HG03432 (cell line): ENCODE data around the gene SLC29A2.

Source experiments
- ATAC-seq: cut with Tn5 transposase; IDR thresholded peaks from one replicate; pipeline ENCODE4 v1.9.1; 2021; ENCODE audit warnings: mild to moderate bottlenecking, moderate library complexity; ENCODE audit not compliant: unreplicated experiment

The SLC29A2 gene

DNA sequence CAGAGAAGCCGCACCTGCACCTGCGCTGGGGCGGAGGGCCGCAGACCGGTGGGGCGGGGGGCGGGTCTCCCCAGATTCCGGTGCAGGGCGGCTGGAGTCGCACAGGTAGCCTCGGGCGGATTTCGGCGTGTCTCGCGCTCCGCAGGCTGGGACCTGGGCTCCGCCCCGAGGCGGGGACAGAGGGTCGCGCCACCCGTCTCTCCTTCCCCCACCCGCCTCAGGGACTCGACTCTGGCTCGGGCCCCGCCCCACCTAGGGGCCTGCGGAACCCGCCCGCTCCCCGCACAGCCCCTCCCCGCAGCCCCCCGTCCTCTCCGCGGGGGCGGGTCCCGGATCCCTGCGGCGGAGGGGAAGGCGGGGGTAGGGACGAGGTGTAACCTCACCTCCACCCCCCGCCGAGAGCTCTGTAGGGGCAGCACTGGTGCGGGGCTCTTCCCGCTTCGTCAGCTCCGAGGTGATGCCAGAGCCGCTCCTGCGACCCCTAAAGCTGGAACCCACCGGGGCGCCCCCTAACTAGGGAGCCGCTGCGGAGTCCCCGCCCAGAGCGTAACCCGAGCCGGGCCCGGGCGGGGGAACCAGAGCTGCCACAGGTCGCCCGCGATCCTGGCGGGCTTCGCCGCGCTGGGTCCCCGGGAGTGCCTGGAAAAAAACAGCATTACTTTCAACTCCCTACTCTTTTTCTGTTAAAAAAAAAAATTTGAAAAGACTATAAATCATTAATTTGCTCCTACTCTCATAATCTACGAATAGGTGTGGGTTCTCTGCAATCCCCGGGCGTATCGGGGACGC is at the start of gene SLC29A2:
SLC29A2 (minus strand) TSS at position 134 of the 789 bp plus-strand sequence. CDS start 169 bp downstream, outside the sequence.
- peak; percentile 81 for ATAC-seq

DNA sequence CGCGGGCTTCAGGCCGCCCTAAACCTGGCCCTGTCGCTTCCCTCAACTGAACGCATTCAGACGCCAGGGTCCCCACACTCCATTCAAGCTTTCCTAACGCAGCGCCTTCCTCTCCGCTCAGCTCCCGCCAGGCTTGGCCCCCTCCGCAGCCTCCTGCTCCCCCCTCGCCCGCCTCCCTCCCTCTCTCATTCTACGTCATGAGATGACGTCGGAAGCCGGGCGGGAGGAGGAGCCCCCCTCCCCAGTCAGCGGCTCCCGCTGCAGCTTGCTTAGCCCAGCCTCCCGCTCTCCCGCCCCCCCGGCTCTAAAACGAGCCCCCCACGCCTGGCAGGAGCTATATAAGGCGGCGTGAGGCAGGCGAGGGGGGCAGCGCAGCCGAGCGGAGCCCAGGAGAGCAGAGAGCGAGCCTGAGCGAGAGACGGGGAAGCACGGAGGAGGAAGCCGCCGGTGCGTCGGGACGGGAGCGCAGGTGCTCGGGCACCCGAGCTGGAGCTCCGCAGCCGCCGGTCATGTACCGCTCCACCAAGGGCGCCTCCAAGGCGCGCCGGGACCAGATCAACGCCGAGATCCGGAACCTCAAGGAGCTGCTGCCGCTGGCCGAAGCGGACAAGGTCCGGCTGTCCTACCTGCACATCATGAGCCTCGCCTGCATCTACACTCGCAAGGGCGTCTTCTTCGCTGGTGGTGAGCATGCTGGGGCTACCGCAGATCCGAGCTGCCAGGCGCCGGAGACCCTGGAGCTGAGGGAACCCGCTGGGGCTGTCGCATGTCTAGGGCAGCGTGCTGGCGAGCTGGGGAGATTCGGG is 49.3 kb upstream of the SLC29A2 start, which contains the start of gene NPAS4:
NPAS4 (plus strand) TSS at position 365 of the 806 bp plus-strand sequence; CDS start at position 510, 145 bp downstream.
- no peak for ATAC-seq

DNA sequence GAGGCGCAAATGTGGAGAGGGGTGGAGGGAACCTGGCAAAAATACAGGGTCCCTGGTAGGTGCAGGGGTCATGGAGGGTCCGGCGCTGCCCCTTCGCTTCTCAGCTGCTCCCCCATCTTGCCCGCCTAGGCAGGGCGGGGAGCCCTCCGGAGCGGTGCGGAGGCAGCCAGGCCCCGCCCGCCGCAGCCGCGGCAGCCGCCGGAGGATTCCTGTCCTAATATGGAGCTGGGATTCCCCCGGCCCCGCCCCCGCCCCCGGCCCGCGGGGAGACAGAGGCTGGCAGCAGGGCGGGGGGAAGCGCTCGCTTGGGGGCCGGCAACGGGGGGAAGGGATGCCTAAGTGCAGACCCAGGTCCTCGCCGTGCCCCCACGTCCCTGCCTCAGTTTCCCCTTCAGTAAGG is 48.3 kb upstream of the SLC29A2 start:
- ATAC-seq: no peak

- ATAC-seq: no peak
Observed at GRCh38 chr11:66418986-66419308, 47.4 kb upstream of the SLC29A2 start.

GRCh38 chr11:66418168-66418985 is 46.8 kb upstream of the SLC29A2 start:
- ATAC-seq: no peak

GRCh38 chr11:66417000-66417399 is 45.4 kb upstream of the SLC29A2 start:
- ATAC-seq: no peak

DNA sequence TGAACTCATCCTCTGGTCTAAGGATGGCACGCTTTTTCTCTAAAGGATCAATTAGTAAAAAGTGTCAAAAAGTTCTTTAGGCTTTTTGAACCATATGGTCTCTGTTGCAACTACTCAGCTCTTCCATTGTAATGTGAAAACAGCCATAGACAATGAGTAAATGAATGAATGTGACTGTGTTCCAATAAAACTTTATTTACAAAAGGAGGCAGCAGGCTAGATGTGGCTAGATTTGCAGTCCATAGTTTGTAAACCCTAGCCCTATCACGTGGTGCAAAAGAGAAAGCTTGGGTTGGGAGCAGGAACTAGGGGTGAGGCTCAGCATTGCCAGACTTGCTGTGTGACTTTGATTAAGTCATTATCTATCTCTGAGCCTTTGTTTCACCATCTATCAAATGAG is 43.9 kb upstream of the SLC29A2 start:
- ATAC-seq: no peak

- no peak for ATAC-seq
Observed at GRCh38 chr11:66414120-66414934, 42.8 kb upstream of the SLC29A2 start.

- ATAC-seq: no peak
Observed at GRCh38 chr11:66413167-66413566, 41.6 kb upstream of the SLC29A2 start.

GRCh38 chr11:66412110-66412509 is 40.5 kb upstream of the SLC29A2 start:
- no peak for ATAC-seq

DNA sequence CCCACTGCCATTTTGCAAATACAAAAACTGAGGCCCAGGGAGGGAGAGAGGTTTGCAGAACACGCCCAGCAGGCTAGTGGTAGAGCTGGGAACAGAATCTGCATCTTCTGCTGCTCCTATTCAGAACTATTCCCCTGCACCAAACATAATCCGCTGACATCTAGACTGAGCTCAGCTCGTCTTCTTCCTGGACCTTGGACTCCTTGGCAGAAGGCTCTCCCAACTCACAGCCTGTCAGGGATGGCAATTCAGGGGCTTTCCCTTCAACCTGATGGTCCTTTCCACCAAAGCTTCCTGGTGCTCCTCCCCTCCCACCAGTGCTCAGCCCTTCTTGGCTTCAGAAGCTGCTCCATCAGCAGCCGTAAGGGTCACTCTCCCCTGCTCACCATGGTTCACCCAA is 39.8 kb upstream of the SLC29A2 start:
- ATAC-seq: no peak

- ATAC-seq: no peak
Observed at GRCh38 chr11:66410191-66410590, 38.6 kb upstream of the SLC29A2 start.

- no peak for ATAC-seq
Observed at GRCh38 chr11:66409226-66409625, 37.7 kb upstream of the SLC29A2 start.

- ATAC-seq: peak; percentile 60
Observed at GRCh38 chr11:66408488-66409214, 37.1 kb upstream of the SLC29A2 start.

- no peak for ATAC-seq
Observed at GRCh38 chr11:66407651-66408050, 36.1 kb upstream of the SLC29A2 start.

GRCh38 chr11:66393954-66394353 is 22.4 kb upstream of the SLC29A2 start:
- no peak for ATAC-seq

- ATAC-seq: no peak
Observed at GRCh38 chr11:66391322-66391721, 19.8 kb upstream of the SLC29A2 start.

GRCh38 chr11:66388780-66389386 is 17.3 kb upstream of the SLC29A2 start:
- ATAC-seq: no peak
